Hematopoietic multipotent progenitor cell treated with erythropoietin and hydrocortisone succinate and interleukin-3 and kit ligand, for 17 days (in vitro differentiated cells): ENCODE measurements around the gene MTMR10.

Source experiments
- DNase-seq: peaks from one replicate; pipeline ENCODE4 v3.0.0-alpha.2; 2015; ENCODE audit warnings: low spot score

MTMR10 gene

DNA sequence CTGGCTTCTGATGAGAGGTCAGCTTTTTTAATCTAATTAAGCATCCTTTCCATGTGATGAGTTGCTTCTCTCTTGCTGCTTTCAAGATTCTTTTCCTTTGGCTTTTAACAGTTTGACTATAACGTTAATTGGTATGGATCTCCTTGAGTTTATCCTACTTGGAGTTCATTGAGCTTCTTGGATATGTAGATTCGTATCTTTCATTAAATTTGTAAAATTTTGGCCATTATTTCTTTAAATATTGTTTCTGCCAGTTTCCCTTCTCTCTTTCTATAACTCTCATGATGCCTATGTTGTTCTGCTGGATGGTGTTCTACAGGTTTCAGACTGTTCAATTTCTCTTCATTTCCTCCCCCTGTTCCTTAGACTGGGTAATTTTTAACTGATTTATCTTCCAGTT is 21.0 kb upstream of the MTMR10 start:
- DNase-seq = no peak

DNA sequence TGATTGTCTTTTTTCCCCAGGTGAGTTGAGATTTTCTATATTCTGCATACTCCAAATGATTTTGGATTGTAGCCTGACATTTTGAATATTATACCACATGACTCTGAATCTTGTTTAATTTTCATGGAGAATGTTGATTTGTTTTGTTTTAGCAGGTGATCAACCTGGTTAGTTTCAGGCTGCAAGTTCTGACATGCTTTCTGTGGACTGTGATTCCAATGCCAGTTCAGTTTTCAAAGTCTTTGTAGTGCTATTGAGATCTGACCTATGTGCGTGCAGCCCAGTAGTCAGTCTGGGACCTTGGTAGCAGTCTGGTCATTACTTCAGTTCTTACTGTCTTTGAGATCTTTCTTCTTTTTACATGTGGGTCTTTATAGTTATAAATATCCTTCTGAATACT is 18.6 kb upstream of the MTMR10 start:
- no peak for DNase-seq

DNA sequence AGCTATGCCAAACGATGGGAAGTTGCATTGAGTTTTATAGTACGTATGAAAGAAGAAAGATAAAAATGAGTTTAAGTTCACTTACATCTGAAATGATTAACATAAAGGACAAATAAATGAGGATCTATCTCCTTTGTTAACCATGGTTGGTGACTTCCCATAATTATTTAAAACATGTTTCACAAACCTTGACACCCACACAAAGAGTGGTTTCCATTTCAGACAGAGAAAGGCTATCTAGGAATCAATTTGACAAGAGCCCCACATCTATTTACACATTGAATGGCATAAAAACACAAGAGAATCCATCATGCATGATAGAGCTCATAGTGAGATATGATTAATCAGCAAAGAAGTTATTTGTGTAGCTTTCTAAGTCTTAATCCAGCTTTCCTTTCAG is 14.2 kb upstream of the MTMR10 start:
- no peak for DNase-seq

- DNase-seq = no peak
Measured at GRCh38 chr15:31004220-31004733, 12.8 kb upstream of the MTMR10 start.

- no peak for DNase-seq
Measured at GRCh38 chr15:31001702-31002101, 10.3 kb upstream of the MTMR10 start.

- DNase-seq = no peak
Measured at GRCh38 chr15:30999729-31000128, 8.3 kb upstream of the MTMR10 start.

- DNase-seq = peak; percentile 26
Measured at GRCh38 chr15:30997270-30997669, 5.8 kb upstream of the MTMR10 start.

DNA sequence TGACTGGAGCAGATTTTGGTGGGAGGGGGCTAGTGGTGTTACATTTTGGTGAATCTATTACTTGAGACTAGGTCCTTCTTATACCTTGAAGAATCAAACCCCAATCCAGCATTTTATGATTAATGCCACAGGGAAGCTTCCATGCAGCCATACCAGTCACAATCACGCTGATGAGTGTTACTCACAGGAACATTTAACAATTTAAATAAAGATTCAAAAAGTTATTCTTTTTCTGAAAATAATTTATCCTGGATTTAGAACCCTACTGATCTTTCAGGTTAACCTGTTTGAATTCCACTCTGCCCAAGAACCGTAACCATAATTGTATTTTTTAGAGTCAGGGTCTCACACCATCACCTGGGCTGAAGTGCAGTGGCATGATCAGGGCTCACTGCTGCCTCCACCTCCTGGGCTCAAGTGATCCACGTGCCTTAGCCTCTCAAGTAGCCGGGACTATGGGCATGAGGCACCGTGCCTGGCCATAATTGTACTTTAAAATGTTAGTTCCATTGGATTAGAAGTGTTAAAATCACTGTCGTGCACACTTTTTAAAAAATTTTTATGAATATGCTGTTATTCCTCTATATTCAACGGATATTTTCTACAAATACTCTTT is 929 bp upstream of the MTMR10 start:
- no peak for DNase-seq

- DNase-seq = peak; percentile 30
Measured at GRCh38 chr15:30990446-30991254, 778 bp downstream of the MTMR10 start.

DNA sequence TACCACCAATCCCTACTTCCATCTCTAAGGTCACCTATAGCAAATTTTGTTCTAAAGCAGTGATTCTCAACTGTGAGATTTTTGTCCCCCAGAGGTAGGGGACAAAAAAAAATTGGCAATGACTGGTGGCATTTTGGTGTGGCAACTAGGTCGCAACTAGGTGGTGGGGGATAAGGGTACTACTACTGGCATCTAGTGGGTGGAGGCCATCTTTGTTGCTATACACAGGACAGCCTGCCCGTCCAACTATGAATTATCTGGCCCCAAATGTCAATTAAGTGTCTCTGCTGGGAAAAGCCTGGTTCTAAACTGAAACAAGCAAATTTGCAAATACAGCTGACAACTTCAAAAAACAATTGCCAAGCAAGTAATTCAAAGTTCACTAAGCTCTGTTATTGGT is 1.4 kb downstream of the MTMR10 start:
- peak; percentile 14 for DNase-seq

- DNase-seq = no peak
Measured at GRCh38 chr15:30985081-30985531, 6.3 kb downstream of the MTMR10 start.

DNA sequence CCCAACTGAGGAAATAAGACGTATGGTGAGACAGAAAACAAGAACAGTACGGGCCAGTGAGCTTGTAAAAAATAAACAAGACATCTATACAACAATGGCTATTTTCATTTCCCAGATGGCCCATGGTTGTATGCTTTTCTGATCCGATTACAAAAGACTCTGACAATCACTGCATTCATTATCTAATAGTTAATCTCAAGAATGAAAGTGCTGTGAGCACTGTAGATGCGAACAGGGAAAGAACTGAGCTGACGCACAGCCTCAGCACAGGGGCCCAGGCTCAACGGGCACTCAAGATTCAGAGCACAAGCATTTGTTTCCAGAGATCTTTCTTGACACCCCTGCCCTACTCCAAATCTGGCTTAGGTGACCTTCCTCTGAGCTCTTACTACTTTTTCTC is 6.9 kb downstream of the MTMR10 start:
- no peak for DNase-seq

DNA sequence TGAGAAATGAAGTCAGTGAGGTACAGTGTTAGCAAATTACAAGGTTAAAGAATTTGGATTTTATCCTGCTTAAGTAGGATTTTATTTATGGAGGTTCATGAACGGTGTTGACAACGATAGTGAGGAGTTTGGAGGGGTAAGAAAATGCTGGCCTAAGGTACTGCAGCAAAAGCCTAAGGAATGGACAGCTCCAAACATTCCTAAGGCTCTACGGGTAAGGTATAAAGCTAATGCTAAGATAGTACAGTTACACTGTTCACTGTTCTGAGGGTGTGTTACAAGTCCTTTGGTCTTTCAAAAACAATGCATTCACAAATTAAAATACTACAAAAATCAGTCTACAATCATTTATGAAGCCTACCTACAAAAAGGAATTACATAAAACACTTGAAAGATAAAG is 7.3 kb downstream of the MTMR10 start:
- no peak for DNase-seq

DNA sequence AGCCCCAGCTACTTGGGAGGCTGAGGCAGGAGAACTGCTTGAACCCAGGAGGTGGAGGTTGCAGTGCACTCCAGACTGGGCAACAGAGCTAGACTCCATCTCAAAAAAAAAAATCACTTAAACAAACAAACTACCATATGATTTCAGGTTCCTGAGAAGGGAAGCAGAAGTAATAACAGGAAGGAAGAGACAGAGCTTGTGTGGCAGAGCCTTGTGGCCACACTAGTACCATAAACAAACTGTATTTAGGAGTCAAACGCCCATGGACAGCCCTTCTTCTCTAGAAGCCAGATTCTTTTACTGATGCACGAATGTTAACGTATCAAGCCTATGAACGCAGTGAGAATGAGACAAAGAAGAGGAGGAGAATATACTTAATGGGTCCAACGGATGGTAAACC is 12.0 kb downstream of the MTMR10 start:
- no peak for DNase-seq

DNA sequence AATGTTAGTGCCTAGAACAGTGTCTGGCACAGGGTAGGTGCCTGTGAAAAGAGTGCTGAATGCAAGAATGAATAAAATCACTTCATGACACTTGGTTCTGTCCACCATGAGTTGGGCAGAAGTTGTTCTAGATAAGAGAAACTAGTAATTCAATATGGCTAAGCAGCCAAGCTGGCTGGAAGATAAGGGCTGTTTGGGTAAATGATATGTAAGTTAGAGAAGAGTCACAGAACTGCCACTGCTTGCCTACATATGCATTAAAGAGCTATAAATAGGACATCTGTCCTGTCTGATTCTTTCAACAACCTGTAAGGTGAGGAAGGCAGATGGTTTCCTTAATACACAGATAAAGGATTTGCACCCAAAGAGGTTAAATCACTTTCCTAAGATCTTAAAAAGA is 13.1 kb downstream of the MTMR10 start:
- peak; percentile 71 for DNase-seq

DNA sequence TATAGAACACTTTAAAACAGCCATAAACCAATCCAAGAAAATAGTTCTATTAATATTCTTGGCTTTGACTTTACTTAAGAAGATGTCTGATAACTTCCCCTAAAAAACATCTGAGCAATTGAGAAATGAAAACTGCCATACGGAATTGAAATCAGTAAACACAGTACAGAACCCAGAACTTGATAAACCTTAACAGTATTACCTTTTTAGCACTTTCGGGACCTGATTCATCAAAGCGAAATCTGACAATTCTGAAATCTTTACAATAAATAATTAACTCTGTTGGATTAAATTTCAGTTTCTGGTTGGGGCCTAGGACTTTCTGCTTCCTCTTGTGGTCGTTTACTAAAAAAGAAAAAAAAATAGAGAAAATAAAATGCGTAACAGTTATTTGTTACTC is 17.3 kb downstream of the MTMR10 start:
- no peak for DNase-seq

GRCh38 chr15:30973379-30973778 is 18.0 kb downstream of the MTMR10 start:
- DNase-seq = no peak

GRCh38 chr15:30969724-30970123 is 21.7 kb downstream of the MTMR10 start:
- no peak for DNase-seq

- DNase-seq = no peak
Measured at GRCh38 chr15:30963681-30964080, 27.7 kb downstream of the MTMR10 start.

- DNase-seq = no peak
Measured at GRCh38 chr15:30962659-30963058, 28.8 kb downstream of the MTMR10 start.

- DNase-seq = no peak
Measured at GRCh38 chr15:30962079-30962478, 29.3 kb downstream of the MTMR10 start.

- no peak for DNase-seq
Measured at GRCh38 chr15:30958219-30958618, 33.2 kb downstream of the MTMR10 start.
